Subcutaneous adipose tissue (tissue), 4 donors: ENCODE measurements around the gene NGLY1. TPM values are rescaled to one million over a fixed set of nuclear protein-coding genes. Genes with fewer than 3 reads are reported as not detected.

ENCODE experiments used
- total RNA-seq, 4 donors: library from RNA; depleted of rRNA; stranded (reverse); fragments of >200 nt; gene quantifications; one replicate each; pipeline ENCODE4 v1.1.0, GENCODE V29; 2016
- TF ChIP-seq, protein P1 (sequence below): fragments of 450-650 bp; IDR thresholded peaks from one replicate; pipeline ENCODE4 v1.5.1; 2016; ENCODE audit warnings: low read depth, mild to moderate bottlenecking, control low read depth, antibody characterized with exemption, moderate library complexity

Gene NGLY1
- total RNA-seq, 4 donors from 2014 or later, result 31.6 to 39.3 (median 37.2) TPM

DNA sequence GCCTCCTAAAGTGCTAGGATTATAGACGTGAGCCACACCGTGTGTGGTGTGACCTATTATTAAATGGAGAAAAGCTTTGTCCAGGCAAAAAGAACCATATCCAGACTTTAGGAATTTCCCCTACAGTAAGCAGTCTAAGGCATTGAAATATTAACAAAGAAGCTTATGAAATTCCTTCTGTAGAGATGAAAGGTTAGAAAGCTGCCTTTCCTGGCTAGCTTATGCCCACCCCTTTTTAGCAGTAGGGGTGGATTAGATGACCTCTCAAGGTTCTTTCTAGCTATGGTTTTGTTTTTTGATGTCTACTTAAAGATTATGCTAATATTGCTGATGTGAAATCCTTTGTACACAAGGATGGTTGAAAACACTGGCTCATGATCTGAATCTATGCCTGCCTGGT is 20.6 kb upstream of the NGLY1 start:
- TF ChIP-seq, protein P1, sequence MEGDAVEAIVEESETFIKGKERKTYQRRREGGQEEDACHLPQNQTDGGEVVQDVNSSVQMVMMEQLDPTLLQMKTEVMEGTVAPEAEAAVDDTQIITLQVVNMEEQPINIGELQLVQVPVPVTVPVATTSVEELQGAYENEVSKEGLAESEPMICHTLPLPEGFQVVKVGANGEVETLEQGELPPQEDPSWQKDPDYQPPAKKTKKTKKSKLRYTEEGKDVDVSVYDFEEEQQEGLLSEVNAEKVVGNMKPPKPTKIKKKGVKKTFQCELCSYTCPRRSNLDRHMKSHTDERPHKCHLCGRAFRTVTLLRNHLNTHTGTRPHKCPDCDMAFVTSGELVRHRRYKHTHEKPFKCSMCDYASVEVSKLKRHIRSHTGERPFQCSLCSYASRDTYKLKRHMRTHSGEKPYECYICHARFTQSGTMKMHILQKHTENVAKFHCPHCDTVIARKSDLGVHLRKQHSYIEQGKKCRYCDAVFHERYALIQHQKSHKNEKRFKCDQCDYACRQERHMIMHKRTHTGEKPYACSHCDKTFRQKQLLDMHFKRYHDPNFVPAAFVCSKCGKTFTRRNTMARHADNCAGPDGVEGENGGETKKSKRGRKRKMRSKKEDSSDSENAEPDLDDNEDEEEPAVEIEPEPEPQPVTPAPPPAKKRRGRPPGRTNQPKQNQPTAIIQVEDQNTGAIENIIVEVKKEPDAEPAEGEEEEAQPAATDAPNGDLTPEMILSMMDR, result no peak

DNA sequence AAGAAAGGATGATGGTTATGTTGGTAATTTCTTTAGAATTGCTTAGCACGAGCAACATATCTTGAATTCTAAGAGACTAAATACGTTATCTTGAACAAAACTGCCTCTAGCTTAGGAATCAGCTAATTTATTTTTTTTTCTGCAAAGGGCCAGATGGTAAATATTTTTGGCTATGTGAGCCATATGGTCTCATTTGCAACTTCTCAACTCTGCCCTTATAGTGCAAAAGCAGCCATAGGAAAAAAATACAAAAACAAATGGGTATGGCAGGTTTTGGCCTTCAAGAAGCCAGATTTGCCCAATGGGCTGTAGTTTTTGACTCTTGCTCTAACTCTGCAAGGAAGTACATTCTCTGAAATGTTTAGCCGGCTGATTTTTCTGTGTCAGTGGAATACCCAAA is 18.5 kb upstream of the NGLY1 start:
- TF ChIP-seq, protein P1, result no peak

DNA sequence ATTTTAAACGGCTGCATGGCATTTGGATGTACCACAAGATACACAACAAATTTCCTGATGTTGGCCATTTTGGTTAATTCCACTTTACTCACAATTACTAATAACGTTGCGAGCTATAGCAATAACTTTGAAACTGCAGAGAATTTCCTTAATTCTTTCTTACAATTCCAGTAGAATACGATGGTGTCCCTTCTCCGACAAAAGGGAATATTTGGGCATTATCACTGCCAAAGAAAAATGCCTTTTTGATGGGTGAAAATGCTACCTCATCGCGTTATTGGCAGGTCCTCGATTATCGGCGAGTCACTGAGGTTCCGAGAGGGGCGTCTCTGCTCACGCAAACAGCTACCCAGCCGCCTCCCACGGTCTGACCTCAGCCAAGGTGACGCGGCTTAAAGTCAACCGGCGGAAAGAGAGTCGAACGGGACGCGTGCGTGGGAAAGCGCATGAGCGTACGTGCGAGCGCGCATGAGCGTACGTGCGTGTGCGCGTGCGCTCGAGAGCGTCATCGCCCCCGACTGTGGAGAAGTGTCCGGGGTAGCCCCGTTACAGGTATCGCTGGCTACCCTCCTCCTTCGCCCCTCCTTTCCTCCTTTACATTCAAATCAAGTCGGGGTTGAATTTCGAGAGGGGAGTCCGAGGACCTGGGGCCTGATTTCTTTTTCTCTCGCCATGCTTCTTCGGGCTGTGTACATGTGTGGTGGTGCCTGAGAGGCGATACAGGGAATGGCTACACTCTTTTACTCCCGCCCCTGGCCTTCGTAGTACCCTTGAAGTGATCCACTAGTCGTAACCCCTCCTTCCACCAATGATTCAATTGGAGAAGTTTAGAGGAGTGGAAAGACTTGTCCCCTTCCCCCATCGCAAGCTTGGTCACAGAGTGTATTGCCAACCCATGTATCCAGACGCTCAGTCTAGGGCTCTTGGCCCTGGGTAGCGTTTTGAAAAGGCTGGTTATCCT is 6.6 kb upstream of the NGLY1 start, which contains the start of gene OXSM:
OXSM (plus strand) TSS at position 495 of the 961 bp plus-strand sequence. CDS start 931 bp downstream, outside the sequence.
- TF ChIP-seq, protein P1, result no peak

DNA sequence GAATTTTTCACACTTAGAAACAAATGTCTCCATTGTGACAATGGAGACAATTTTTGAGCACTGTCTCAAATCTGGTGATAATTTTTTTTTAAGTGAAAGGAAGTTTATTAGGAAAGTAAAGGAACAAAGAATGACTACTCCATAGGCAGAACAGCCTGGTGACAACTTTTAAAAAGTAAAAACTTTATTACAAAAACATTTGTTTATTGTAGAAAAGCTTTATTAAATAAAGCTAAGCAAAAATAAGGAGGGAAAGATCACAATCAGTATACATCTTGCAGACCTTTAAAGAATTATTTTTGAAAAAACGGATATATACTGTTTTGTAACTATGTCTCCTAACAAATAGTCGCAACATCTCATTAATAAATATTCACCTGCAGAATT is 6.0 kb upstream of the NGLY1 start:
- TF ChIP-seq, protein P1, result no peak

DNA sequence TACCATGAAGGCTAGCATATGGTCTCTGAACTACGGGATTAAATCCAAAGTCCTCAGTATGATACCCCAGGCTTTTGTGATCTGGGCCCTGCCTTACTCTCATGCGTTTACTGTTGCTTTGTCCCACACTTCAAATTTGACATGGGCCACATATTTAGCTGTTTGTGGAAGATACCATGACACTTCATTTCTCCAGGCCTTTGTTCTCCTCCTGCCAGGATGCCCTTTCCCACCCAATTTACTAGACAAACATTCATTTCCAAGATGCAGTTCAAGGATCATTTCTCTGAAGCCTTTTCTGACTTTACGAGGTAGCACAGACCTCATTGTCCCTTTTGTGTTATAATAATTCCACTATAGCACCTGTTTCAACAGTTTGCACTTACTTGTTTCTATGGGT is 4.4 kb upstream of the NGLY1 start:
- TF ChIP-seq, protein P1, result no peak

DNA sequence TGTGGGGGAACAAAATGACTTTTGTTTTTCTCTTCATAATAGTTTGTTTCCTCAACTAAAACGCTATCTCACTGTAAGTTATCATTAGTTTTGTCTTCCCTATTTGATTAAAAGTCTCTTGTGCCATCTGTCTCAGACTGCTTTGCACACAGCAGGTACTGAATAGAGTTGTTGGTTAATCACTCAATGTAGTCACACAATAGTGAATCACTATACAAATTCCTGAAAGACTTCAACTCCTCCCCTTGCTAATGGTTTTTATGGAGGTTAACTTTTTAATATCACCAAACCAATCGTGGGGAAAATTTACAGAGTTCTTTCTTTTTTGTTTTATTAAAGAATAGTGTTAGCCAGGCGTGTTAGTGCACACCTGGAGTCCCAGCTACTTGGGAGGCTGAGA is 2.6 kb upstream of the NGLY1 start:
- TF ChIP-seq, protein P1, result no peak

DNA sequence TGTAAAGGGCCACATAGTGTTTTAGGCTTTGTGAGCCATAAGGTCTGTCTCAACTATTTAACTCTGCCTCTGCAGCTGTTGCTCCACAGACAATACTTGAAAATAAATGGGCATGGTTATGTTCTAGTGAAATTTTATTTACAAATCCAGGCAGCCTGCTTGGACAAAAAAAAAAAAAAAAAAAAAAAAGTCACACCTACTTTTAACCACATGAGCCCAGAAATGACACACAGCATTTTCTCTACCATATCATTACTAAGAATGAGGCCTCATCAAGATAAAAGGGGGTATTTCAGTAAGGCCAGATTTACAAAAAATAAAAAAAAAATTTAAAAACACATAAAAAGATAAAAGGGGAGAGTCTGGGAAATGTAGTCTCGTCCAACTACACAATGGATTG is 1.7 kb upstream of the NGLY1 start:
- TF ChIP-seq, protein P1, result no peak
